CD8-positive, alpha-beta T cell (primary cell): ENCODE measurements around the gene PRPF6. TPM values are rescaled to one million over a fixed set of nuclear protein-coding genes. Genes with fewer than 3 reads are reported as not detected.

Experiments
- microRNA-seq: library from miRNA; unstranded; fragments of <30 nt; microRNA quantifications from one replicate; pipeline ENCODE4 v1.2.0, GENCODE V29; 2022; ENCODE audit warnings: borderline microRNAs expressed
- total RNA-seq, 46 experiments: library from RNA in 2 of 46; stranded (reverse) in 2 of 46; gene quantifications; one replicate each; pipeline ENCODE4 v1.2.3 and lab custom pipeline; 2021 to 2026

The PRPF6 gene
- total RNA-seq, 2 experiments from 2014 or later, result 51.6 to 51.9 TPM

Small RNA genes within 50 kb of the gene (microRNA-seq; reads per million reads assigned to microRNA genes)
- not detected for gene MIR1914
- not detected for gene MIR647
- 0.67 reads per million for gene MIR6813

Other genes with a start within 250 kb of the PRPF6 start
- 100 to 1,000 TPM; 118 to 123 TPM for gene LIME1, start 244.5 kb upstream of the PRPF6 start, total RNA-seq
- gene SLC2A4RG, start 241.4 kb upstream of the PRPF6 start, total RNA-seq, result 10 to 100 TPM; 79.3 to 90.0 TPM
- gene ZBTB46, start 149.9 kb upstream of the PRPF6 start, total RNA-seq, result not detected
- gene ABHD16B, start 119.6 kb upstream of the PRPF6 start, total RNA-seq, result not detected
- 10 to 100 TPM; 18.7 to 19.4 TPM for gene TPD52L2, start 115.9 kb upstream of the PRPF6 start, total RNA-seq
- 10 to 100 TPM; 24.3 TPM for gene DNAJC5, start 86.0 kb upstream of the PRPF6 start, total RNA-seq
- gene UCKL1, start 24.7 kb upstream of the PRPF6 start, total RNA-seq, result 10 to 100 TPM; 29.6 to 33.7 TPM
- 10 to 100 TPM; 13.9 to 14.9 TPM for gene ZNF512B, start 11.2 kb upstream of the PRPF6 start, total RNA-seq
- gene SAMD10, start 1.5 kb upstream of the PRPF6 start, total RNA-seq, result 1 to 10 TPM; 7.3 to 8.6 TPM
- gene C20orf204, start 55.0 kb downstream of the PRPF6 start, total RNA-seq, result 1 to 10 TPM; 6.9 to 7.1 TPM
- not detected for gene SOX18, start 68.5 kb downstream of the PRPF6 start, total RNA-seq
- gene TCEA2, start 82.1 kb downstream of the PRPF6 start, total RNA-seq, result 10 to 100 TPM; 18.2 to 18.4 TPM
- 1 to 10 TPM; 6.9 to 8.1 TPM for gene RGS19, start 98.4 kb downstream of the PRPF6 start, total RNA-seq
- gene OPRL1, start 99.0 kb downstream of the PRPF6 start, total RNA-seq, result under 1 TPM; 0.35 to 0.69 TPM
- gene LKAAEAR1, start 103.3 kb downstream of the PRPF6 start, total RNA-seq, result under 1 TPM in 1 of 2 experiments, not detected in 1; 0.42 TPM
- gene NPBWR2, start 126.4 kb downstream of the PRPF6 start, total RNA-seq, result not detected
- not detected for gene MYT1, start 183.3 kb downstream of the PRPF6 start, total RNA-seq